CD4-positive, alpha-beta T cell treated with Interleukin-10 for 1 hour (primary cell): ENCODE data around the gene UBE2S.

Source experiments
- DNase-seq: peaks from one replicate; pipeline ENCODE4 v3.0.0-alpha.2; 2020

UBE2S gene

GRCh38 chr19:55358943-55359908 lies 48.4 kb downstream of the UBE2S start:
- DNase-seq: no peak

- no peak for DNase-seq
Observed at GRCh38 chr19:55358493-55358892, 49.1 kb downstream of the UBE2S start.

- no peak for DNase-seq
Observed at GRCh38 chr19:55355213-55355821, 52.3 kb downstream of the UBE2S start.

GRCh38 chr19:55354698-55355212 lies 52.8 kb downstream of the UBE2S start, which contains the start of gene COX6B2:
Gene COX6B2, minus strand, starts transcription at chr19:55354719. Its CDS starts 198 bp downstream, at chr19:55354521.
- no peak for DNase-seq

GRCh38 chr19:55353803-55354697 lies 53.5 kb downstream of the UBE2S start:
- DNase-seq: peak; percentile 81

GRCh38 chr19:55353356-55353802 lies 54.2 kb downstream of the UBE2S start:
- peak; percentile 16 for DNase-seq

GRCh38 chr19:55352549-55353145 lies 54.9 kb downstream of the UBE2S start:
- DNase-seq: no peak

- DNase-seq: no peak
Observed at GRCh38 chr19:55352040-55352439, 55.5 kb downstream of the UBE2S start.

GRCh38 chr19:55350620-55351315 lies 56.8 kb downstream of the UBE2S start:
- DNase-seq: no peak
